ENCODE measurements around the gene SHOX. TPM values are rescaled to one million over a fixed set of nuclear protein-coding genes. Genes with fewer than 3 reads are reported as not detected.

Gene SHOX
- polyA plus RNA-seq, 1 experiment, result 22.8 TPM

DNA sequence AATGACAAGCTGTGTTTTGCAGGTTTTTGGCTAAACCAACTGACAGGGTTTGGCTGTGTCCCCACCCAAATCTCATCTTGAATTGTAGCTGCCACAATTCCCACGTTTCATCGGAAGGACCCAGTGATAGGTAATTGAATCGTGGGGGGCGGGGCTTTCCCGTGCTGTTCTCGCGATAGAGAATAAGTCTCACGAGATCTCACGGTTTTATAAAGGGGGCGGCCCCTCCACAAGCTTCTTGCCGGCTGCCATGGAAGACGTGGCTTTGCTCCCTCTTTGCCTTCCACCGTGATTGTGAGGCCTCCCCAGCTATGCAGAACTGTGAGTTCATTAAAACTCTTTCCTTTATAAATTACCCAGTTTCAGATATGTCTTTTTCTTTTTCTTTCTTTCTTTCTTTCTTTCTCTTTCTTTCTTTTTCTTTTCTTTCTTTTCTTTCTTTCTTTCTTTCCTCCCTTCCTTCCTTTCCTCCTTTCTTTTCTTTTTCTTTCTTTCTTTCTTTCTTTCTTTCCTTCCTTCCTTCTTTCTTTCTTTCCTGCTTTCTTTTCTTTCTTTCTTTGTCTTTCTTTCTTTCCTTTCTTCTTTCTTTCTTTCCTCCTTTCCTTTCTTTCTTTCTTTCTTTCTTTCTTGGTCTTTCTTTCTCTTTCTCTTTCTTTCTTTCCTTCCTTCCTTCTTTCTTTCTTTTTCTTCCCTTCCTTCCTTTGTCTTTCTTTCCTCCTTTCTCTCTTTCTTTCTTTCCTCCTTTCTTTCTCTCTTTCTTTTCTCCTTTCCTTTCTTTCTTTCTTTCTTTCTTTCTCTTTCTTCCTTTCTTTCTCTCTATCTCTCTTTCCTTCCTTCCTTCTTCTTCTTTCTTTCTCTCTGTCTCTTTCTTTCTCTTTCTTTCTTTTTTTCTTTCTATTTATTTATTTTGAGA, 54.8 kb downstream of the SHOX start:
- ChIA-PET CTCF (no interaction called here), POLR2A (no interaction called here)
- no peak overlapping the region for H3K4me3 ChIP-seq (ENCODE audit: low read depth, low read length)
- no peaks in the 10 kb centered on the region for H3K27me3 ChIP-seq (ENCODE audit: control insufficient read depth, insufficient read depth, low read length)
- H3K36me3 ChIP-seq (ENCODE audit: control insufficient read depth, insufficient read depth, low read length), result no peaks in the 10 kb centered on the region
- no peak for DNase-seq (ENCODE audit: low read depth)
- TF ChIP-seq, protein P1, sequence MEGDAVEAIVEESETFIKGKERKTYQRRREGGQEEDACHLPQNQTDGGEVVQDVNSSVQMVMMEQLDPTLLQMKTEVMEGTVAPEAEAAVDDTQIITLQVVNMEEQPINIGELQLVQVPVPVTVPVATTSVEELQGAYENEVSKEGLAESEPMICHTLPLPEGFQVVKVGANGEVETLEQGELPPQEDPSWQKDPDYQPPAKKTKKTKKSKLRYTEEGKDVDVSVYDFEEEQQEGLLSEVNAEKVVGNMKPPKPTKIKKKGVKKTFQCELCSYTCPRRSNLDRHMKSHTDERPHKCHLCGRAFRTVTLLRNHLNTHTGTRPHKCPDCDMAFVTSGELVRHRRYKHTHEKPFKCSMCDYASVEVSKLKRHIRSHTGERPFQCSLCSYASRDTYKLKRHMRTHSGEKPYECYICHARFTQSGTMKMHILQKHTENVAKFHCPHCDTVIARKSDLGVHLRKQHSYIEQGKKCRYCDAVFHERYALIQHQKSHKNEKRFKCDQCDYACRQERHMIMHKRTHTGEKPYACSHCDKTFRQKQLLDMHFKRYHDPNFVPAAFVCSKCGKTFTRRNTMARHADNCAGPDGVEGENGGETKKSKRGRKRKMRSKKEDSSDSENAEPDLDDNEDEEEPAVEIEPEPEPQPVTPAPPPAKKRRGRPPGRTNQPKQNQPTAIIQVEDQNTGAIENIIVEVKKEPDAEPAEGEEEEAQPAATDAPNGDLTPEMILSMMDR (IDR thresholded peaks at IDR 0.05; ENCODE audit: insufficient read depth, low read depth, low read length), result no peak

DNA sequence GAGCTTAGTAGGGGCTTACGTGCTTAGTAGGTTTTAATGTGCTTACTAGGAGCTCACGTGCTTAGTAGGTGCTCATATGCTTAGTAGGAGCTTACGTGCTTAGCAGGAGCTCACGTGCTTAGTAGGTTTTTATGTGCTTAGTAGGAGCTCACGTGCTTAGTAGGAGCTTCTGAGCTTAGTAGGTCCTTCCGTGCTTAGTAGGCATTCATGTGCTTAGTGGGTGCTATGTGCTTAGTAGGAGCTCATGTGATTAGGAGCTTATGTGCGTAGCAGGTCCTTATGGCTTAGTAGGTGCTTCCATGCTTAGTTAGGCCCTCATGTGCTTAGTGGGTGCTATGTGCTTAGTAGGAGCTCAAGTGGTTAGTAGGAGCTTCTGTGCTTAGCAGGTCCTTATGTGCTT, 59.4 kb downstream of the SHOX start:
- TF ChIP-seq, protein P1 (IDR thresholded peaks at IDR 0.05; ENCODE audit: insufficient read depth, low read depth, low read length), result no peak
- DNase-seq (ENCODE audit: low read depth), result no peak
- POLR2A ChIA-PET, result no interaction called here
- Histone ChIP-seq H3K36me3 (ENCODE audit: control insufficient read depth, insufficient read depth, low read length) (no peaks in the 10 kb centered on the region), H3K4me3 (ENCODE audit: low read depth, low read length) (no peak overlapping the region), H3K27me3 (ENCODE audit: control insufficient read depth, insufficient read depth, low read length) (no peaks in the 10 kb centered on the region)
- CTCF ChIA-PET, result no interaction called here

DNA sequence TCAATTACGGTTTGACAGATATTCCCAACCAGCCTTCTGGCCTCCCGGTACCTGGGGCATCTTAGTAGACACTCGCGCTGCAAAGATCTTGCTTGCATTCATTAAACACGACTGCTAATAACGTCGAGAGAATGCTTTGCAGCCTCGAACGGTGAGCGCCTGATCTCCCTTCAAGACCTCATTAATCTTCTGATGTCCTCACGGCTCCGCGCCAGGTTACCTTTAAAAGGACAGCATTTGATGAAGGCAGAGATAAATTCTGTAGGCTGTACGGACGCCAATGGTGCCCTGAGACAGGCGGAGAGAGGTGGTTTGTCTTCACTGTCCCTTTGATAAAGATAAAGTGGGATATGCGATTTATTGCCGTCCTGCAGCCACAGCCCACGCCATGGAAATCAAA, 64.2 kb downstream of the SHOX start:
- Histone ChIP-seq H3K27me3 (ENCODE audit: control insufficient read depth, insufficient read depth, low read length) (no peaks in the 10 kb centered on the region), H3K4me3 (ENCODE audit: low read depth, low read length) (no peak overlapping the region), H3K36me3 (ENCODE audit: control insufficient read depth, insufficient read depth, low read length) (no peaks in the 10 kb centered on the region)
- TF ChIP-seq, protein P1 (IDR thresholded peaks at IDR 0.05; ENCODE audit: insufficient read depth, low read depth, low read length), result no peak
- CTCF ChIA-PET, result no interaction called here
- POLR2A ChIA-PET, result no interaction called here
- DNase-seq (ENCODE audit: low read depth), result no peak

GRCh38 chrX:698206-698605, 67.6 kb downstream of the SHOX start:
- DNase-seq (ENCODE audit: low read depth), result no peak
- Histone ChIP-seq H3K4me3 (ENCODE audit: low read depth, low read length) (no peak overlapping the region), H3K36me3 (ENCODE audit: control insufficient read depth, insufficient read depth, low read length) (no peaks in the 10 kb centered on the region), H3K27me3 (ENCODE audit: control insufficient read depth, insufficient read depth, low read length) (no peaks in the 10 kb centered on the region)
- CTCF ChIA-PET, result no interaction called here
- TF ChIP-seq, protein P1 (IDR thresholded peaks at IDR 0.05; ENCODE audit: insufficient read depth, low read depth, low read length), result no peak
- POLR2A ChIA-PET, result no interaction called here

DNA sequence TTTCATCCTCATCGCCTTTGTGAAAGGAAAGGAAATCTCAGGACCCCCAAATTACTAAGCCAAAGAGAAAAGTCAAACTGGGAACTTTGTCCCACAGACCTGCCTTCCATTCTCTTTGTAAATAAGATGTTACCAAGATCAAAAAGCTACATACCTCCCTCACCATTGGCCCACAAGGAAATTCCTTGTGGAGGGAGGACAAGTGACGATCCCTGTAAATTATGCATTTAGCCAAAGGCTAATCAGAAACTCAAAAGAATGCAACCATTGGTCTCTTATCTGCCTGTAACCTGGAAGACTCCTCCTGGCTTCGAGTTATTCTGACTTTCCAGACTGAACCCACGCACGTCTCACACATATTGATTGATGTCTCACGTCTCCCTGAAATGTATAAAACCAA, 70.3 kb downstream of the SHOX start:
- ChIA-PET POLR2A (no interaction called here), CTCF (no interaction called here)
- DNase-seq (ENCODE audit: low read depth), result no peak
- Histone ChIP-seq H3K4me3 (ENCODE audit: low read depth, low read length) (no peak overlapping the region), H3K36me3 (ENCODE audit: control insufficient read depth, insufficient read depth, low read length) (no peaks in the 10 kb centered on the region), H3K27me3 (ENCODE audit: control insufficient read depth, insufficient read depth, low read length) (no peaks in the 10 kb centered on the region)
- TF ChIP-seq, protein P1 (IDR thresholded peaks at IDR 0.05; ENCODE audit: insufficient read depth, low read depth, low read length), result no peak
